ENCODE data around the gene AKAP5. TPM values are rescaled to one million over a fixed set of nuclear protein-coding genes. Genes with fewer than 3 reads are reported as not detected.
A peak's percentile ranks its signal among the peaks of the same experiment; 100 is the strongest.

AKAP5 gene
- total RNA-seq, 1 donor from 2014 or later, result 1.3 TPM

- no peaks in the 10 kb centered on the region for H3K27me3 Mint-ChIP-seq (ENCODE audit: low read depth)
- no peak for TF ChIP-seq CTCF (conservative IDR thresholded peaks at IDR 0.05)
- no peak for DNase-seq (ENCODE audit: low read depth, low spot score)
These were observed 28.2 kb downstream of the AKAP5 start for GRCh38 chr14:64493455-64493854.

GRCh38 chr14:64495252-64495651 lies 30.0 kb downstream of the AKAP5 start:
- Mint-ChIP-seq H3K27ac (ENCODE audit: unreplicated experiment) (no peak overlapping the region), H3K36me3 (ENCODE audit: low read depth) (no peaks in the 10 kb centered on the region), H3K4me1 (no peaks in the 10 kb centered on the region), H3K9me3 (no peaks in the 10 kb centered on the region), H3K4me3 (no peak overlapping the region), H3K27me3 (ENCODE audit: low read depth) (no peaks in the 10 kb centered on the region)
- DNase-seq (ENCODE audit: low read depth, low spot score), result no peak
- no peak for TF ChIP-seq CTCF (conservative IDR thresholded peaks at IDR 0.05)

More at GRCh38 chr14:64493455-64493854, 28.2 kb downstream of the AKAP5 start:
- H3K9me3 Mint-ChIP-seq, result no peaks in the 10 kb centered on the region
- no peaks in the 10 kb centered on the region for H3K4me1 Mint-ChIP-seq
- H3K27ac Mint-ChIP-seq (ENCODE audit: unreplicated experiment), result peak overlapping the region; percentile 43
- no peak overlapping the region for H3K4me3 Mint-ChIP-seq
- H3K36me3 Mint-ChIP-seq (ENCODE audit: low read depth), result peaks cover under 1% of the 10 kb centered on the region

- no peak overlapping the region for H3K4me3 Mint-ChIP-seq
- no peak for TF ChIP-seq CTCF (conservative IDR thresholded peaks at IDR 0.05)
- no peak for DNase-seq (ENCODE audit: low read depth, low spot score)
- peaks cover 7% of the 10 kb centered on the region for H3K4me1 Mint-ChIP-seq
- H3K27ac Mint-ChIP-seq (ENCODE audit: unreplicated experiment), result no peak overlapping the region
- no peaks in the 10 kb centered on the region for H3K36me3 Mint-ChIP-seq (ENCODE audit: low read depth)
- H3K27me3 Mint-ChIP-seq (ENCODE audit: low read depth), result no peaks in the 10 kb centered on the region
- H3K9me3 Mint-ChIP-seq, result no peaks in the 10 kb centered on the region
These were observed 31.5 kb downstream of the AKAP5 start for GRCh38 chr14:64496764-64497163.

GRCh38 chr14:64500088-64500487 lies 34.8 kb downstream of the AKAP5 start:
- Mint-ChIP-seq H3K4me1 (peaks cover 21% of the 10 kb centered on the region), H3K36me3 (ENCODE audit: low read depth) (no peaks in the 10 kb centered on the region), H3K4me3 (peak overlapping the region; percentile 32), H3K27ac (ENCODE audit: unreplicated experiment) (no peak overlapping the region), H3K27me3 (ENCODE audit: low read depth) (no peaks in the 10 kb centered on the region), H3K9me3 (no peaks in the 10 kb centered on the region)
- no peak for DNase-seq (ENCODE audit: low read depth, low spot score)
- no peak for TF ChIP-seq CTCF (conservative IDR thresholded peaks at IDR 0.05)

- Mint-ChIP-seq H3K4me3 (peak overlapping the region; percentile 94), H3K27ac (ENCODE audit: unreplicated experiment) (no peak overlapping the region), H3K4me1 (peaks cover 34% of the 10 kb centered on the region), H3K36me3 (ENCODE audit: low read depth) (no peaks in the 10 kb centered on the region), H3K27me3 (ENCODE audit: low read depth) (no peaks in the 10 kb centered on the region), H3K9me3 (no peaks in the 10 kb centered on the region)
- no peak for TF ChIP-seq CTCF (conservative IDR thresholded peaks at IDR 0.05)
- no peak for DNase-seq (ENCODE audit: low read depth, low spot score)
These were observed 36.3 kb downstream of the AKAP5 start for GRCh38 chr14:64501411-64502171.
